T-helper 2 cell treated with Interferon-gamma antibody and Interleukin-4, amounts not matched to agents 5 μg/mL and 100 μg/mL, for 36 hours (primary cell): Measurements from ENCODE around the gene ADAMTS10.
"Not testable (repeated sequence)": the region's sequence is repeated elsewhere in the genome, so short reads cannot be mapped to it uniquely, and the experiment has no call there.

Experiments used
- DNase-seq: peaks from one replicate; pipeline ENCODE4 v3.0.0; 2021; ENCODE audit warnings: low spot score
- H3K27ac Mint-ChIP-seq: one replicate; pipeline ENCODE4 v1.8.0; 2021; ENCODE audit warnings: mild to moderate bottlenecking, mixed read lengths
- H3K27me3 Mint-ChIP-seq: one replicate; pipeline ENCODE4 v1.8.0; 2021; ENCODE audit warnings: low read depth, mixed read lengths
- H3K36me3 Mint-ChIP-seq: one replicate; pipeline ENCODE4 v1.8.0; 2021; ENCODE audit warnings: low read depth, mixed read lengths
- H3K4me1 Mint-ChIP-seq: one replicate; pipeline ENCODE4 v1.8.0; 2021; ENCODE audit warnings: low read depth, mixed read lengths
- H3K4me3 Mint-ChIP-seq: one replicate; pipeline ENCODE4 v1.8.0; 2022; ENCODE audit warnings: mild to moderate bottlenecking, moderate library complexity, mixed read lengths
- H3K9me3 Mint-ChIP-seq: one replicate; pipeline ENCODE4 v1.8.0; 2021; ENCODE audit warnings: mixed read lengths

Gene ADAMTS10

DNA sequence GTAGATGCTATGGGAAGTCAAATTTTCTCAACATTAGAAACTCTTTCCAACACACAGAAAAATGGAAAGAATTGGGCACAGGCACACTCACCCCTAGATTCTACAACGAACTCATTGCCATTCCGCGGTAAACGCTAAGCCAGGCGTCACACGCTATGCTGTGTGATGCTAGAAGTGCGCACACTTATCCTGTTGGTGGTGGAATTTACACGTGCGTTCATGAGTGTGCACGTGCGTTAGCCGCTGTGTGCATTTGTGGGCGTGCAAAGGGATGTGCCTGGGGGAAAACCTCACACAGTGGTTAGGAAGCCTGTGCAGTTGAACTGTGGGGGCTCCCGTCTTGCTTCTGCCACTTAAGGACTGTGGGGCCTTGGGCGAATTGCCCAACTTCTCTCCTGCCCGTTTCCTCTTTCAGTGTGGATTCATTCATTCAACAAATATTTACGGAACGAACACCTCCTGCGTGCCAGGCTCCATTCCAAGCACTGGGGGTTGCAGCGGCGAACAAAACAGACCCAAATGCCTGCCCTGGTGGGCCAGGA lies 27.6 kb upstream of the ADAMTS10 start:
- H3K27ac Mint-ChIP-seq = no peak overlapping the region
- H3K4me3 Mint-ChIP-seq = no peak overlapping the region
- peaks cover 5% of the 10 kb centered on the region for H3K4me1 Mint-ChIP-seq
- peaks cover 5% of the 10 kb centered on the region for H3K27me3 Mint-ChIP-seq
- H3K9me3 Mint-ChIP-seq = peaks cover 10% of the 10 kb centered on the region
- no peaks in the 10 kb centered on the region for H3K36me3 Mint-ChIP-seq
- no peak for DNase-seq

DNA sequence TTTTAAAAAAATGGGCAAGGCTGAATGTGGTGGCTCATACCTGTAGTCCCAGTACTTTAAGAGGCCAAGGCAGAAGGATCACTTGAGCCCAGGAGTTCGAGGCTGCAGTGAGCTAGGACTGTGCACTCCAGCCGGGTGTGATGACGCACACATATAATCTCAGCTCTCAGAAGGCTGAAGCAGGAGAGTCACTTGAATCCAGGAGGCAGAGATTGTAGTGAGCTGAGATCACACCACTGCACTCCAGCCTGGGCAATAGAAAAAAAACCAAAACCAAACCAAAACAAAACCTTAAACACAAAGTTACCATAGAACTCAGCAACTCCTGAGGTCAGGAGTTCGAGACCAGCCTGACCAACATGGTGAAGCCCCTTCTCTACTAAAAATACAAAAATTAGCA lies 26.6 kb upstream of the ADAMTS10 start:
- not testable (repeated sequence) for H3K9me3 Mint-ChIP-seq, DNase-seq, H3K27ac Mint-ChIP-seq, H3K27me3 Mint-ChIP-seq, H3K4me1 Mint-ChIP-seq, H3K36me3 Mint-ChIP-seq, H3K4me3 Mint-ChIP-seq

DNA sequence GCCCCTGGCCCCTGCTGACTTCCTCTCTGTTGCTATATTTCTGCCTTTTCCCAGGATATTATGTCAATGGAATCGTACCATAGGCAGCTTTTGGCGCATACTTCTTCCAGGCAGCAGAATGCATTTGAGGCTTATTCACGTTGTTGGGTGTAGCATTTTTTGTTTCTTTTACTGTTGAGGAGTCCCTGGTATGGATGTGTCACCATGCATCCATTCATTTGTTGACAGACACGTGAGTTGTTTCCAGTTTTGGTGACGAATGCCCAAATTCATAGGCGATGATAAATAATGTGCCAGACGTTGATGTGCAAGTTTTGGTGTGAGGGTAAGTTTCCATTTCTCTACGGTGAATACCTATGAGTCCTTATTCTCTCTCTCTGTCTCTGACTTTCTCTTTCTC lies 24.9 kb upstream of the ADAMTS10 start:
- no peaks in the 10 kb centered on the region for H3K9me3 Mint-ChIP-seq
- H3K27me3 Mint-ChIP-seq = peaks cover 5% of the 10 kb centered on the region
- DNase-seq = no peak
- no peaks in the 10 kb centered on the region for H3K36me3 Mint-ChIP-seq
- H3K27ac Mint-ChIP-seq = no peak overlapping the region
- peaks cover 5% of the 10 kb centered on the region for H3K4me1 Mint-ChIP-seq
- no peak overlapping the region for H3K4me3 Mint-ChIP-seq

DNA sequence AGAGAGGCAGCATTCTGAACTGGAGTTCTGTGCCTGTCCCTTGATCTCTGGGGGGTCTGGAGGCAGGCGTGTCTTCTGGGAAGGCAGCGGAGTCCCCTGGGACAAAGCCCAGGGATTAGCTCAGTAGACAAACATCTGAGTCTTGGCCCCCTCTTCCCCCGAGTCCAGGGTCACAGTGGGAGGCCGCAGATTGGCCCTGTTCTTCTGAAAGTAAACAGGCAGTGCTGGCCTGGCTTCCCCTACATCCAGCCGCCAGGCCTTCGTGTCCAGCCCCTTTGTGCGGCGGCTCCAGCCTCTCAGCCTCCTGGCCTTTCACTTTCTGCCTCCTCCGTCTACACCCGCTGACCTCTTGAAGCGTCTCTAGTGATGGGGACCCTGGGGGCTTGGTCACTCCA lies 20.9 kb upstream of the ADAMTS10 start:
- peaks cover 2% of the 10 kb centered on the region for H3K4me1 Mint-ChIP-seq
- H3K27ac Mint-ChIP-seq = no peak overlapping the region
- no peaks in the 10 kb centered on the region for H3K36me3 Mint-ChIP-seq
- no peaks in the 10 kb centered on the region for H3K27me3 Mint-ChIP-seq
- no peak overlapping the region for H3K4me3 Mint-ChIP-seq
- no peaks in the 10 kb centered on the region for H3K9me3 Mint-ChIP-seq
- DNase-seq = no peak

DNA sequence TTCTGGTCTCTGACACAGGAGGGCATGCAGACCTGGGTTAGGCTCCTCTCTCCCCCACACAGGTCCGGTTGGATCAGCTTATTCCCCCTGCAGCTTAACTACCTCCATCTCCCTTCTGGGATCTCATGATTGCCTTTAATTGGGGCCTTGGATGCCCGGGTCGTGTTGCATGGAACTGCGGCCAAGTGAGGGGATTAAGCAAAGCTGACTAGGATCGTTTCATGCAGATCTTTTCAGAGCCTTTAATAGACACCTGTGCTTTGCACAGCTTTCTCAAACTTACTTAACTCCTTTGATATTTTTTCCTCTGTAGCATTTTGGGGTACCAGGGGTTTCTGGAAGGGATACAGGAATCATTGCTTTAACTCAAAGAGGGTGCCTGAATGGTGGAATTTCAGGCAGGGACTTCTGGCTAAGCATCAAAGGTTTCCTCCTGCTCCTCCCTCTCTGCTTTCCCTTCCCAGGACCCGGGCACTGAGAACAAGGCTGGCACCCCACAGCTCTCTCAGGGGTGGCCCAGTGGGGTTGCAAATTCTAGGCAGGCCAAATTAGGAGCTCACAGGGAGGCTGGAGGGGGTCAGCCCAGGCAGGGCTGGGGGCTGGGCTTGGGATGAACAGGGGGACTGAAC lies 20.4 kb upstream of the ADAMTS10 start:
- peaks cover 2% of the 10 kb centered on the region for H3K4me1 Mint-ChIP-seq
- H3K4me3 Mint-ChIP-seq = no peak overlapping the region
- H3K36me3 Mint-ChIP-seq = no peaks in the 10 kb centered on the region
- no peak overlapping the region for H3K27ac Mint-ChIP-seq
- H3K27me3 Mint-ChIP-seq = no peaks in the 10 kb centered on the region
- no peaks in the 10 kb centered on the region for H3K9me3 Mint-ChIP-seq
- no peak for DNase-seq

DNA sequence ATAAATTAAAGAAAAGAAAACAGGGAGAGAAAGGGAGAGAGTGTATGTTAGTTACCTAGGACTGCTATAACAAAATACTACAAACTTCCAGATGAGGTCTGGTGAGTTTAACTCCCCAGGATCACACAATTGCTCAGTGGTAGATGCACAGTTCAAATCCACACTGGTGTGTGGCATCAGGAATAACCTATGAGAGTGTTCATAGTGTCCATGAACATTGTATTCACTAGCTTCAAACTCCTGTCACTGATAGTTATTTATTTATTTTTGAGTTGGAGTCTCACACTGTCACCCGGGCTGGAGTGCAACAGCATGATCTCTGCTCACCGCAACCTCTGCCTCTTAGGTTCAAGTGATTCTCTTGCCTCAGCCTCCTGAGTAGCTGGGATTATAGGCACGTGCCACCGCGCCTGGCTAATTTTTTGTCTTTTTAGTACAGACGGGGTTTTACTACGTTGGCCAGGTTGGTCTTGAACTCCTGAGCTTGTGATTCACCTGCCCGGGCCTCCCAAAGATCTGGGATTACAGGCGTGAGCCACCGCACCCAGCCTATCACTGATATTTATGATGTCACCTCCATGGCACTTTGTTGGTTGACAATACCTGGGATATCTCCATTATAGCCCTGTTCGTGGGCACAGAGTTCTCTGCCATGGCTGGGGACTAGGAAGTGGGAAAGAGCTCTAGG lies 19.6 kb upstream of the ADAMTS10 start, which contains the start of gene NFILZ:
Gene NFILZ (plus strand): TSS at position 638 of the 688 bp plus-strand sequence. CDS start 46,133 bp downstream, outside the sequence.
- no peaks in the 10 kb centered on the region for H3K36me3 Mint-ChIP-seq
- H3K4me3 Mint-ChIP-seq = no peak within 1 kb of the TSS
- no peak within 1 kb of the TSS for H3K27ac Mint-ChIP-seq

DNA sequence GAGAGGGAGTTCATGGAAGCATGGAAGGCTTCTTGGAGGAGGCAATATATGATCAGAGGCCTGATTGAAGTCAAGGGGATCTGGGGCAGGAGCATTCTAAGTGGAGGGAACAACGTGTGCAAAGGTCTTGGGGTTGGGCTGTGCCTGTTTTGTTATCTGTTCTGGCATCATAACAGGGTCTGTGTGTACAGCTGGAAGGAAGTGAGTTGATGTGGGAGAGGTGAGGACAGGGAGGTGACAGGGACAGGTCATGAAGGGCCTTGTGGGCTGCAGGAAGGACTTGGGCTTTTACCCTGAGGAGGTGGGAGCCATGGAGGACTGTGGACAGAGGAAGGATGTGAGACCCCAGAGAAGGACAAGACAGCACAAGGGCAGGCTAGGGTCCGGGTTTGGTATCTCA lies 18.7 kb upstream of the ADAMTS10 start:
- no peaks in the 10 kb centered on the region for H3K9me3 Mint-ChIP-seq
- no peak for DNase-seq
- H3K27ac Mint-ChIP-seq = no peak overlapping the region
- peaks cover 2% of the 10 kb centered on the region for H3K4me1 Mint-ChIP-seq
- H3K36me3 Mint-ChIP-seq = no peaks in the 10 kb centered on the region
- H3K27me3 Mint-ChIP-seq = no peaks in the 10 kb centered on the region
- no peak overlapping the region for H3K4me3 Mint-ChIP-seq

More for the DNA sequence above, 19.6 kb upstream of the ADAMTS10 start, which contains the start of gene NFILZ:
- no peaks in the 10 kb centered on the region for H3K27me3 Mint-ChIP-seq
- no peak for DNase-seq
- peaks cover 2% of the 10 kb centered on the region for H3K4me1 Mint-ChIP-seq
- no peaks in the 10 kb centered on the region for H3K9me3 Mint-ChIP-seq

DNA sequence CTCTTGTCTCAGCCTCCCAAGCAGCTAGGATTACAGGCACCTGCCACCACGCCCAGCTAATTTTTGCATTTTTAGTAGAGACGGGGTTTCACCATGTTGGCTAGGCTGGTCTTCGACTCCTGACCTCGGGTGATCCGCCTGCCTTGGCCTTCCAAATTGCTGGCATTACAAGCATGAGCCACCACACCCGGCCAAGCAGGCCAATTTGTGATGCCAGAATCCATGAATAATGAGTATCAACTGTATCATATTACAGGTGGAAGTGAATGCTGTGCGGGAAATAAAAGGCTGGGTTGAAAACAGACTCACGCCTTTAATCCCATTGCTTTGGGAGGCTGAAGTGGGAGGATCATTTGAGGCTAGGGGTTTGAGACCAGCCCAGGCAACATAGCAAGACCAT lies 16.3 kb upstream of the ADAMTS10 start:
- DNase-seq = no peak
- H3K9me3 Mint-ChIP-seq = no peaks in the 10 kb centered on the region
- H3K27ac Mint-ChIP-seq = no peak overlapping the region
- no peak overlapping the region for H3K4me3 Mint-ChIP-seq
- H3K36me3 Mint-ChIP-seq = no peaks in the 10 kb centered on the region
- H3K27me3 Mint-ChIP-seq = no peaks in the 10 kb centered on the region
- H3K4me1 Mint-ChIP-seq = no peaks in the 10 kb centered on the region

DNA sequence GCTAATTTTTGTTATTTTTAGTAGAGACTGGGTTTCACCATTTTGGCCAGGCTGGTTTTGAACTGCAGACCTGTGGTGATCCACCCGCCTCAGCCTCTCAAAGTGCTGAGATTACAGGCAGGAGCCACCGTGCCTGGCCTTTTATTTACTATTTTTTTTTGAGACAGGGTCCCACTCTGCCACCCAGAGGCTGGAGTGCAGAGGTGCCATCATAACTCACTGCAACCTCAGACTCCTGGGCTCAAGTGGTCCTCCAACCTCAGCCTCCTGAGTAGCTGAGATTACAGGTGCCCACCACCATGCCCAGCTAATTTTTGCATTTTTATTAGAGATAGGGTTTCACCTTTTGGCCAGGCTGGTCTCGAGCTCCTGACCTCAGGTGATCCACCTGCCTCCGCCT lies 12.4 kb upstream of the ADAMTS10 start:
- H3K9me3 Mint-ChIP-seq, DNase-seq, H3K4me3 Mint-ChIP-seq, H3K27me3 Mint-ChIP-seq, H3K4me1 Mint-ChIP-seq, H3K36me3 Mint-ChIP-seq, H3K27ac Mint-ChIP-seq: not testable (repeated sequence)

DNA sequence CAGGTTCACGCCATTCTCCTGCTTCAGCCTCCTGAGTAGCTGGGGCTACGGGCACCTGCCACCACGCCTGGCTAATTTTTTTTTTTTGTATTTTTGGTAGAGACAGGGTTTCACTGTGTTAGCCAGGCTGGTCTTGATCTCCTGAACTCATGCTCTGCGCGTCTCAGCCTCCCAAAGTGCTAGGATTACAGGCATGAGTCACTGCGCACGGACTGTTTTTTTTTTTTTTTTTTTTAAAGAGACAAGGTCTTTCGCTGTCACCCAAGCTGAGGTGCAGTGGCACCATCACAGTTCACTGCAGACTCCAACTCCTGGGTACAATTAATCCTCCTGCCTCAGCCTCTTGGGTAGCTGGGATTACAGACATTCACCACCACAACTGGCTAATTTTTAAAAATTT lies 8.2 kb upstream of the ADAMTS10 start:
- Mint-ChIP-seq H3K27ac (no peak overlapping the region), H3K27me3 (no peaks in the 10 kb centered on the region), H3K36me3 (no peaks in the 10 kb centered on the region), H3K4me3 (no peak overlapping the region), H3K9me3 (no peaks in the 10 kb centered on the region), H3K4me1 (peaks cover 2% of the 10 kb centered on the region)
- no peak for DNase-seq

DNA sequence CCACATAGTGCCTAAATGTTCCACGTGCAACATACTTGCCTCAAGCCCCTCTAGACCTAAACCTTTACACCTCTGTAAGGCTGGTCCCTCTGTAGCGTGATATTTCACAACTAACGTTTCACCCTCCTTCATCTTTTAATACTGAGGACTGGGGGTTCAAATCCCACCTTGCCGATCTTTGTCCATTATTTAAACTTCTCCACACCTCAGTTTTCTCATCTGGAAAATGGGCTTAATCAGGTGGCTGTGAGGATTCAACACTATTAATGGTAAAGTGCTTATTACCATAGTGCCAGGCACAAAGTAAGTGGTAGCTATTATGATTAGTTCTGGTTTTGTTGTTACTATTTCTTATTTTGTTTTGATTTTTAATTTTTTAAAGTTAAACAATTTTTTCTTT lies 7.5 kb upstream of the ADAMTS10 start:
- H3K36me3 Mint-ChIP-seq = no peaks in the 10 kb centered on the region
- H3K9me3 Mint-ChIP-seq = no peaks in the 10 kb centered on the region
- peaks cover 2% of the 10 kb centered on the region for H3K4me1 Mint-ChIP-seq
- DNase-seq = no peak
- no peaks in the 10 kb centered on the region for H3K27me3 Mint-ChIP-seq
- no peak overlapping the region for H3K27ac Mint-ChIP-seq
- no peak overlapping the region for H3K4me3 Mint-ChIP-seq

DNA sequence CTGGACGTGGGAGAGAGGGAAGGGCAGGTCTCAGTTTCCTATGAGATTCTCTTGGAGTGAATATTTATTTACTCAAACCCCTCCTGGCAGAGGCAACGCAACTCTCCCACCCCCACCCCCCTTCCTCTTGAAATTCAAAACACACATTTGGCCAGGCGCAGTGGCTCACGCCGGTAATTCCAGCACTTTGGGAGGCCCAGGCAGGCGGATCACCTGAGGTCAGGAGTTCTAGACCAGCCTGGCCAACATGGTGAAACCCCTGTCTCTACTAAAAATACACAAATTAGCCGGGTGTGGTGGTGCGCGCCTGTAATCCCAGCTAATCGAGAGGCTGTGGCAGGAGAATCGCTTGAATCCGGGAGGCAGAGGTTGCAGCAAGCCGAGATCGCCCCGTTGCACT lies 6.8 kb upstream of the ADAMTS10 start:
- H3K4me3 Mint-ChIP-seq, DNase-seq, H3K36me3 Mint-ChIP-seq, H3K27ac Mint-ChIP-seq, H3K4me1 Mint-ChIP-seq, H3K9me3 Mint-ChIP-seq, H3K27me3 Mint-ChIP-seq: not testable (repeated sequence)

DNA sequence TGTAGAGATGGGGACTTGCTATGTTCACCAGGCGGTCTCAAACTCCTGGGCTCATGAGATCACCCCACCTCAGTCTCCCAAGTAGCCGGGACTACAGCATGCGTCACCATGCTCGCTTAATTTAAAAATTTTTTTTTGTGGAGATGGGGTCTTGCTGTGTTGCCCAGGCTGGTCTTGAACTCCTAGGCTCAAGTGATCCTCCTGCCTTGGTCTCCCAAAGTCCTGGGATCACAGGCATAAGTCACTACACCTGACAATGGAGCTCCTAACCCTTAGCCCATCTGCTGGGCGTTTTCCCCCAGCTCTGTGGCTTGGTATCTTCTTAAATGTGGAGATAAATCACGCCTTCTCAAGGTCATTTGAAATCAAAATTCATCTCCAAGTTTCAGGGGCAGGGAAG lies 6.3 kb upstream of the ADAMTS10 start:
- H3K9me3 Mint-ChIP-seq = no peaks in the 10 kb centered on the region
- H3K4me1 Mint-ChIP-seq = peaks cover 2% of the 10 kb centered on the region
- no peak overlapping the region for H3K4me3 Mint-ChIP-seq
- no peaks in the 10 kb centered on the region for H3K36me3 Mint-ChIP-seq
- no peak overlapping the region for H3K27ac Mint-ChIP-seq
- no peak for DNase-seq
- no peaks in the 10 kb centered on the region for H3K27me3 Mint-ChIP-seq

DNA sequence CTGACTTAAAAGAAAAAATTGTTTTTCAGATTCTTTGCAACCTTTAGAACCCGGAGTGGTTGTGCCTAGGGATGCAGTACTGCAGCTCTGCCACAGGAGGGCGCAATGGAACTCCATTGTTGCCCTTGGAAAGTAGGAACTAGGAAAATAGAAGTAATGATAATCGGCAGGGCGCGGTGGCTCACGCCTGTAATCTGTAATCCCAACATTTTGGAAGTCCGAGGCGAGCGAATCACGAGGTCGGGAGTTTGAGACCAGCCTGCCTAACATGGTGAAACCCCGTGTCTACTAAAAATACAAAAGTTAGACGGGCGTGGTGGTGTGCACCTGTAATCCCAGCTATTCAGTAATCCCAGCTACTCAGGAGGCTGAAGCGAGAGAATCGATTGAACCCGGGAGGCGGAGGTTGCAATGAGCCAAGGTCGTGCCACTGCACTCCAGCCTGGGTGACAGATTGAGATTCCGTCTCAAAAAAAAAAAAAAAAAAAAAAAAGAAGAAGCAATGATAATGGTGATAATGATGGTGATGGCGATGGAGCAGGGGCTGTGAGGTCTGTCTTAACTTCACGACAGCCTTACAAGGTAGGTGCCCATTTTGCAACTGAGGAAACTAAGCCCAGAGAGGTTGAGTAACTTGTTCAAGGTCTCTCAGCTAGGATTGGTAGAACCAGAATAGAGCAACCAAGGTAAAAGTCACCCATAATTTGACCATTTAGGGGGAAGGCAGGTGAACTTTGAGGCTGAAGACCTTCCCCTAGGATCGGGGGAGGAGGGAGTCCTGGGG lies 5.5 kb upstream of the ADAMTS10 start:
- Mint-ChIP-seq H3K9me3 (no peaks in the 10 kb centered on the region), H3K36me3 (no peaks in the 10 kb centered on the region), H3K4me1 (peaks cover 2% of the 10 kb centered on the region), H3K4me3 (no peak overlapping the region), H3K27ac (no peak overlapping the region), H3K27me3 (peaks cover 4% of the 10 kb centered on the region)
- DNase-seq = peak; percentile 18
